ENCODE measurements around the gene ARHGEF2. TPM values are rescaled to one million over a fixed set of nuclear protein-coding genes. Genes with fewer than 3 reads are reported as not detected.

The ARHGEF2 gene
- total RNA-seq, 1 donor = 137 TPM

GRCh38 chr1:155946633-155947219 lies 31.6 kb downstream of the ARHGEF2 start:
- TF ChIP-seq, protein P1, sequence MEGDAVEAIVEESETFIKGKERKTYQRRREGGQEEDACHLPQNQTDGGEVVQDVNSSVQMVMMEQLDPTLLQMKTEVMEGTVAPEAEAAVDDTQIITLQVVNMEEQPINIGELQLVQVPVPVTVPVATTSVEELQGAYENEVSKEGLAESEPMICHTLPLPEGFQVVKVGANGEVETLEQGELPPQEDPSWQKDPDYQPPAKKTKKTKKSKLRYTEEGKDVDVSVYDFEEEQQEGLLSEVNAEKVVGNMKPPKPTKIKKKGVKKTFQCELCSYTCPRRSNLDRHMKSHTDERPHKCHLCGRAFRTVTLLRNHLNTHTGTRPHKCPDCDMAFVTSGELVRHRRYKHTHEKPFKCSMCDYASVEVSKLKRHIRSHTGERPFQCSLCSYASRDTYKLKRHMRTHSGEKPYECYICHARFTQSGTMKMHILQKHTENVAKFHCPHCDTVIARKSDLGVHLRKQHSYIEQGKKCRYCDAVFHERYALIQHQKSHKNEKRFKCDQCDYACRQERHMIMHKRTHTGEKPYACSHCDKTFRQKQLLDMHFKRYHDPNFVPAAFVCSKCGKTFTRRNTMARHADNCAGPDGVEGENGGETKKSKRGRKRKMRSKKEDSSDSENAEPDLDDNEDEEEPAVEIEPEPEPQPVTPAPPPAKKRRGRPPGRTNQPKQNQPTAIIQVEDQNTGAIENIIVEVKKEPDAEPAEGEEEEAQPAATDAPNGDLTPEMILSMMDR (IDR thresholded peaks at IDR 0.05; ENCODE audit: insufficient read depth, low read depth, low read length) = no peak
- no peak for DNase-seq (ENCODE audit: low read depth)
- no peak overlapping the region for H3K4me3 ChIP-seq (ENCODE audit: low read depth, low read length)

- DNase-seq (ENCODE audit: low read depth) = no peak
- no peak overlapping the region for H3K4me3 ChIP-seq (ENCODE audit: low read depth, low read length)
- TF ChIP-seq, protein P1 (IDR thresholded peaks at IDR 0.05; ENCODE audit: insufficient read depth, low read depth, low read length) = no peak
Measured at GRCh38 chr1:155944444-155944799, 33.9 kb downstream of the ARHGEF2 start.

DNA sequence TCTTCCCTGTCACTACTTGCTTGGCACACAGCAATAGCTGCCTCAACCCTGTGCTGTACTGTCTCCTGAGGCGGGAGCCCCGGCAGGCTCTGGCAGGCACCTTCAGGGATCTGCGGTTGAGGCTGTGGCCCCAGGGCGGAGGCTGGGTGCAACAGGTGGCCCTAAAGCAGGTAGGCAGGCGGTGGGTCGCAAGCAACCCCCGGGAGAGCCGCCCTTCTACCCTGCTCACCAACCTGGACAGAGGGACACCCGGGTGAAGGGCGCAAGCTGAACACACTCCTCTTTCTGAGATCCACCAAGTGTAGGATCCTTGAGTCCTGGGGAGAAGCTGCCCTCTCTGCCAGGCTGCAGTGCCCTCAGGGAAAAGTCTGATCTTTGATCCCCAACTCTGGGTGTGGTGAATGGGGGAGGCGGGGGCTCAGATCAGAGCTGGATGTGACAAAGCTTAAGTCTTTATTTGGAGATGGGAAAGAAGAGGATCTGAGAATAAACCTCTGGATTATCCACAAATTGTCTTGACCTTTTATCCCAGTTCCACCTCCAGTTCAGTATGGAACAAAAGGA lies 35.7 kb downstream of the ARHGEF2 start:
- DNase-seq (ENCODE audit: low read depth) = no peak
- TF ChIP-seq, protein P1 (IDR thresholded peaks at IDR 0.05; ENCODE audit: insufficient read depth, low read depth, low read length) = no peak
- H3K4me3 ChIP-seq (ENCODE audit: low read depth, low read length) = no peak overlapping the region

- TF ChIP-seq, protein P1 (IDR thresholded peaks at IDR 0.05; ENCODE audit: insufficient read depth, low read depth, low read length) = no peak
- H3K4me3 ChIP-seq (ENCODE audit: low read depth, low read length) = no peak overlapping the region
- DNase-seq (ENCODE audit: low read depth) = no peak
Measured at GRCh38 chr1:155941845-155942531, 36.4 kb downstream of the ARHGEF2 start.

GRCh38 chr1:155940993-155941844 lies 37.1 kb downstream of the ARHGEF2 start, which contains the start of gene RXFP4:
RXFP4 (plus strand) TSS chr1:155941638; CDS start chr1:155941710, 72 bp downstream.
- TF ChIP-seq, protein P1 (IDR thresholded peaks at IDR 0.05; ENCODE audit: insufficient read depth, low read depth, low read length) = no peak
- no peak for DNase-seq (ENCODE audit: low read depth)
- no peak within 1 kb of the TSS for H3K4me3 ChIP-seq (ENCODE audit: low read depth, low read length)

GRCh38 chr1:155940482-155940992 lies 37.8 kb downstream of the ARHGEF2 start:
- TF ChIP-seq, protein P1 (IDR thresholded peaks at IDR 0.05; ENCODE audit: insufficient read depth, low read depth, low read length) = no peak
- DNase-seq (ENCODE audit: low read depth) = peak; percentile 30
- no peak overlapping the region for H3K4me3 ChIP-seq (ENCODE audit: low read depth, low read length)
